Adrenal gland (tissue), 12 donors: ENCODE data around the gene RASSF5. TPM values are rescaled to one million over a fixed set of nuclear protein-coding genes. Genes with fewer than 3 reads are reported as not detected.

Experiments
- DNase-seq, 7 donors: peaks; one replicate each; pipeline ENCODE4 v3.0.0-alpha.2; 2019 to 2020
- H3K27ac ChIP-seq, 5 donors: fragments of 200-600 bp; sonication (generic) in 4 of 5; 1 replicate in 3 of 5; 2 replicates in 2 of 5; pipeline versions ENCODE4 v1.5.1 to v1.8.0; 2016 to 2020; ENCODE audit warnings: mild to moderate bottlenecking in 1 of 5
- H3K27me3 ChIP-seq: fragments of 200-600 bp; 2 replicates; pipeline ENCODE4 v1.8.0; 2021
- H3K36me3 ChIP-seq, 2 donors: fragments of 200-600 bp; replicated peaks in 1 of 2; 1 replicate in 1 of 2; 2 replicates in 1 of 2; pipeline versions ENCODE4 v1.5.1 to v1.8.0; 2018 to 2022
- H3K4me1 ChIP-seq, 2 donors: fragments of 200-600 bp; replicated peaks in 1 of 2; 1 replicate in 1 of 2; 2 replicates in 1 of 2; pipeline versions ENCODE4 v1.5.1 to v1.8.0; 2018 to 2021
- H3K4me3 ChIP-seq, 4 donors: fragments of 200-600 bp; sonication (generic) in 3 of 4; one replicate each; pipeline ENCODE4 v1.5.1; 2016 to 2018
- H3K9me3 ChIP-seq, 3 donors: fragments of 200-600 bp; sonication (generic) in 1 of 3; replicated peaks in 1 of 3; 1 replicate in 2 of 3; 2 replicates in 1 of 3; pipeline versions ENCODE4 v1.5.1 to v1.8.0; 2016 to 2021
- CTCF ChIP-seq, 6 experiments: fragments of 450-650 bp in 4 of 6; fragments of 200-600 bp in 2 of 6; sonication (generic) in 1 of 6; IDR thresholded peaks; 1 replicate in 5 of 6; 2 replicates in 1 of 6; pipeline versions ENCODE4 v1.5.1 to v1.8.0; 2016 to 2021; ENCODE audit warnings: antibody characterized with exemption in 6 of 6, mild to moderate bottlenecking in 2 of 6, moderate library complexity in 1 of 6
- POLR2A ChIP-seq, 2 donors: fragments of 450-650 bp; IDR thresholded peaks; one replicate each; pipeline ENCODE4 v1.6.1; 2017; ENCODE audit warnings: antibody characterized with exemption in 2 of 2, mild to moderate bottlenecking in 2 of 2, moderate library complexity in 1 of 2
- WGBS, 4 donors: extraction: QIAGEN DNeasy Blood & Tissue Kit in 2 of 4; methylation state at CpG; one replicate each; pipeline versions ENCODE4 v1.1.5 to v1.1.7; 2013 to 2017; 5-methylcytosine and 5-hydroxymethylcytosine counted together
- intact Hi-C, 2 donors: fragments of 100-400 bp; cut with DNase I; formaldehyde crosslinking; loops; one replicate each; pipeline versions ENCODE4 v1.14.1 to v1.15.0; 2022 to 2023
- polyA plus RNA-seq, 3 donors: library from polyadenylated mRNA; stranded (reverse); fragments of 200-250 nt in 2 of 3; fragments of 350-450 nt in 1 of 3; fragmentation: Illumina TruSeq in 1 of 3; extraction: RNeasy Lipid Tissue Mini Kit (QIAGEN cat#74804) in 1 of 3; gene quantifications; one replicate each; pipeline ENCODE4 v1.2.3, GENCODE V29; 2013 to 2014
- total RNA-seq, 9 donors: library from RNA; depleted of rRNA in 4 of 9; stranded (reverse); fragments of >200 nt in 4 of 9; fragments of 120-200 nt in 1 of 9; fragmentation: NEBNext Ultra II Directional in 1 of 9; extraction: Animal tissue kit (Norgen Biotek cat#: 25700) in 1 of 9; gene quantifications; one replicate each; pipeline versions ENCODE4 v1.1.0 to v1.2.4, GENCODE V29; 2013 to 2023
- donor health status: healthy with polysubstance abuse.
- donor health status: Bipolar disorder and iron deficiency.
- donor health status: DM: yes; HTN: yes; CAD: no.
- donor health status: DM: no; HTN: no; CAD: no.
- donor health status: DM: no; HTN: no; CAD: no.
- donor health status: DM: yes; HTN: yes; CAD: no.

The RASSF5 gene
- total and polyA plus RNA-seq, 12 donors, result 7.1 to 57.9 (median 27.0) TPM

- H3K36me3 ChIP-seq, result no peaks in the 10 kb centered on the region
- no peak for DNase-seq
- TF ChIP-seq CTCF (IDR thresholded peaks at IDR 0.05) (no peak), POLR2A (IDR thresholded peaks at IDR 0.05) (no peak)
- no peaks in the 10 kb centered on the region for H3K27me3 ChIP-seq
- H3K9me3 ChIP-seq, result no peaks in the 10 kb centered on the region
- H3K4me3 ChIP-seq, result no peak overlapping the region
- no peak overlapping the region for H3K27ac ChIP-seq
- intact Hi-C loops, result no loop called here
- 80 to 85% (median 83%) methylated on average over 5 of the region's 5 CpGs for WGBS, 4 donors
- no peaks in the 10 kb centered on the region for H3K4me1 ChIP-seq
These were observed 13.8 kb downstream of the RASSF5 start for GRCh38 chr1:206521127-206521526.

GRCh38 chr1:206521694-206522402 lies 14.5 kb downstream of the RASSF5 start:
- Histone ChIP-seq H3K27ac (no peak overlapping the region), H3K36me3 (no peaks in the 10 kb centered on the region), H3K4me3 (no peak overlapping the region), H3K27me3 (no peaks in the 10 kb centered on the region), H3K9me3 (no peaks in the 10 kb centered on the region), H3K4me1 (no peaks in the 10 kb centered on the region)
- no peak for TF ChIP-seq POLR2A (IDR thresholded peaks at IDR 0.05)
- no peak for TF ChIP-seq CTCF (IDR thresholded peaks at IDR 0.05)
- no peak for DNase-seq
- 78 to 86% (median 82%) methylated on average over 8 of the region's 8 CpGs for WGBS, 4 donors
- intact Hi-C loops, result no loop called here

GRCh38 chr1:206524739-206525364 lies 17.5 kb downstream of the RASSF5 start:
- intact Hi-C loops, result no loop called here
- peak in 1 of 7 donors; percentile 12 for DNase-seq
- 56 to 69% (median 62%) methylated on average over 5 of the region's 5 CpGs for WGBS, 4 donors
- Histone ChIP-seq H3K4me1 (no peaks in the 10 kb centered on the region), H3K9me3 (no peaks in the 10 kb centered on the region), H3K36me3 (no peaks in the 10 kb centered on the region), H3K27me3 (no peaks in the 10 kb centered on the region), H3K4me3 (no peak overlapping the region), H3K27ac (no peak overlapping the region)
- TF ChIP-seq CTCF (IDR thresholded peaks at IDR 0.05) (no peak), POLR2A (IDR thresholded peaks at IDR 0.05) (no peak)

GRCh38 chr1:206526064-206526911 lies 19.0 kb downstream of the RASSF5 start:
- intact Hi-C loops, result no loop called here
- no peak for TF ChIP-seq CTCF (IDR thresholded peaks at IDR 0.05)
- no peak for TF ChIP-seq POLR2A (IDR thresholded peaks at IDR 0.05)
- peak in 2 of 7 donors; percentile 15 to 37 for DNase-seq
- H3K36me3 ChIP-seq, result no peaks in the 10 kb centered on the region
- WGBS, 4 donors, result 56 to 62% (median 60%) methylated on average over 4 to 6 of the region's 6 CpGs
- H3K4me1 ChIP-seq, result no peaks in the 10 kb centered on the region
- H3K27me3 ChIP-seq, result no peaks in the 10 kb centered on the region
- H3K27ac ChIP-seq, result peak overlapping the region in 1 of 5 donors; percentile 14
- no peak overlapping the region for H3K4me3 ChIP-seq
- H3K9me3 ChIP-seq, result no peaks in the 10 kb centered on the region
